GM23338 (cell line): ENCODE data around the gene TAF3. TPM values are rescaled to one million over a fixed set of nuclear protein-coding genes. Genes with fewer than 3 reads are reported as not detected.

ENCODE experiments used
- ATAC-seq: fragments of 200-7000 bp; cut with Tn5 transposase; 3 replicates; pipeline ENCODE4 v1.9.1; 2020
- DNase-seq: peaks from one replicate; pipeline ENCODE4 v3.0.0-alpha.2; 2015; ENCODE audit warnings: low spot score
- H2AFZ ChIP-seq: fragments of 200-600 bp; sonication (generic); 2 replicates; pipeline ENCODE4 v1.8.0; 2016; ENCODE audit warnings: antibody characterized with exemption, mild to moderate bottlenecking, moderate library complexity
- H3F3A ChIP-seq: fragments of 200-600 bp; sonication (generic); replicated peaks from 2 replicates; pipeline ENCODE4 v1.8.0; 2017; ENCODE audit warnings: antibody characterized with exemption, mixed run types, low read depth
- H3K27ac ChIP-seq: fragments of 200-600 bp; sonication (generic); 2 replicates; pipeline ENCODE4 v1.6.1; 2016; ENCODE audit warnings: low read depth
- H3K27me3 ChIP-seq: fragments of 200-600 bp; sonication (generic); 2 replicates; pipeline ENCODE4 v1.8.0; 2016; ENCODE audit warnings: mild to moderate bottlenecking, mixed run types, moderate library complexity; ENCODE audit not compliant: insufficient read depth
- H3K36me3 ChIP-seq: fragments of 200-600 bp; sonication (generic); 2 replicates; pipeline ENCODE4 v1.8.0; 2016; ENCODE audit warnings: mild to moderate bottlenecking; ENCODE audit not compliant: insufficient read depth
- H3K4me1 ChIP-seq: fragments of 200-600 bp; sonication (generic); 2 replicates; pipeline ENCODE4 v1.8.0; 2016; ENCODE audit warnings: mild to moderate bottlenecking, moderate library complexity; ENCODE audit not compliant: insufficient read depth
- H3K4me2 ChIP-seq: fragments of 200-600 bp; sonication (generic); 2 replicates; pipeline ENCODE4 v1.7.1; 2017; ENCODE audit warnings: mixed run types
- H3K4me3 ChIP-seq: fragments of 200-600 bp; sonication (generic); 2 replicates; pipeline ENCODE4 v1.6.1; 2016; ENCODE audit warnings: mixed run types
- H3K79me2 ChIP-seq: fragments of 200-600 bp; sonication (generic); replicated peaks from 2 replicates; pipeline ENCODE4 v1.8.0; 2017; ENCODE audit warnings: mild to moderate bottlenecking; ENCODE audit not compliant: insufficient read depth
- H3K9me2 ChIP-seq: fragments of 200-600 bp; sonication (generic); 2 replicates; pipeline ENCODE4 v1.8.0; 2017; ENCODE audit not compliant: insufficient read depth
- H4K20me1 ChIP-seq: fragments of 200-600 bp; sonication (generic); replicated peaks from 2 replicates; pipeline ENCODE4 v1.8.0; 2017; ENCODE audit warnings: mild to moderate bottlenecking; ENCODE audit not compliant: insufficient read depth
- H3K27ac Mint-ChIP-seq: 2 replicates; pipeline ENCODE4 v1.8.0; 2020; ENCODE audit warnings: inconsistent platforms, mild to moderate bottlenecking, moderate library complexity, mixed read lengths
- H3K27me3 Mint-ChIP-seq: 3 replicates; pipeline ENCODE4 v1.8.0; 2022; ENCODE audit warnings: low read depth, mild to moderate bottlenecking, moderate library complexity, mixed read lengths, inconsistent platforms; ENCODE audit not compliant: insufficient read depth, poor library complexity
- H3K36me3 Mint-ChIP-seq: 3 replicates; pipeline ENCODE4 v1.8.0; 2021; ENCODE audit warnings: low read depth, mild to moderate bottlenecking, inconsistent platforms, moderate library complexity, mixed read lengths
- H3K4me1 Mint-ChIP-seq: 3 replicates; pipeline ENCODE4 v1.8.0; 2020; ENCODE audit warnings: mild to moderate bottlenecking, inconsistent platforms, mixed read lengths
- H3K4me3 Mint-ChIP-seq: 3 replicates; pipeline ENCODE4 v1.8.0; 2021; ENCODE audit warnings: moderate library complexity, mild to moderate bottlenecking, inconsistent platforms, mixed read lengths
- H3K9me3 Mint-ChIP-seq: 3 replicates; pipeline ENCODE4 v1.8.0; 2020; ENCODE audit warnings: moderate library complexity, mild to moderate bottlenecking, inconsistent platforms, mixed read lengths
- CTCF ChIP-seq, 2 experiments: fragments of 200-600 bp in 1 of 2; sonication (generic) in 1 of 2; conservative IDR thresholded peaks; 2 replicates each; pipeline versions ENCODE4 v1.5.1 to v1.6.1; 2016 to 2017; ENCODE audit warnings: antibody characterized with exemption in 2 of 2, low read depth in 2 of 2, mild to moderate bottlenecking in 2 of 2, moderate library complexity in 1 of 2
- EZH2 ChIP-seq: fragments of 200-600 bp; sonication (generic); IDR thresholded peaks from one replicate; pipeline ENCODE4 v1.8.0; 2017; ENCODE audit warnings: antibody characterized with exemption, mild to moderate bottlenecking, low read depth; ENCODE audit not compliant: unreplicated experiment
- EZH2phosphoT487 ChIP-seq: fragments of 200-600 bp; sonication (generic); IDR thresholded peaks from one replicate; pipeline ENCODE4 v1.8.1; 2018; ENCODE audit warnings: antibody characterized with exemption; ENCODE audit not compliant: unreplicated experiment
- polyA plus RNA-seq: library from polyadenylated mRNA; unstranded; fragments of >200 nt; fragmentation: Nextera tagmentation; extraction: Ambion mirVana; gene quantifications from 2 replicates; pipeline ENCODE4 v1.2.1, GENCODE V29; 2016
- total RNA-seq: library from RNA; depleted of rRNA; stranded (reverse); fragments of >200 nt; shearing (Covaris generic); gene quantifications from 2 replicates; pipeline ENCODE4 v1.2.3, GENCODE V29; 2014
- TF ChIP-seq, protein P1 (sequence below): IDR thresholded peaks from one replicate; pipeline ENCODE4 v1.6.1; 2018; ENCODE audit warnings: antibody characterized with exemption; ENCODE audit not compliant: unreplicated experiment

The TAF3 gene
- total and polyA plus RNA-seq, 2 experiments from 2014 or later, result 6.4 to 15.2 TPM

DNA sequence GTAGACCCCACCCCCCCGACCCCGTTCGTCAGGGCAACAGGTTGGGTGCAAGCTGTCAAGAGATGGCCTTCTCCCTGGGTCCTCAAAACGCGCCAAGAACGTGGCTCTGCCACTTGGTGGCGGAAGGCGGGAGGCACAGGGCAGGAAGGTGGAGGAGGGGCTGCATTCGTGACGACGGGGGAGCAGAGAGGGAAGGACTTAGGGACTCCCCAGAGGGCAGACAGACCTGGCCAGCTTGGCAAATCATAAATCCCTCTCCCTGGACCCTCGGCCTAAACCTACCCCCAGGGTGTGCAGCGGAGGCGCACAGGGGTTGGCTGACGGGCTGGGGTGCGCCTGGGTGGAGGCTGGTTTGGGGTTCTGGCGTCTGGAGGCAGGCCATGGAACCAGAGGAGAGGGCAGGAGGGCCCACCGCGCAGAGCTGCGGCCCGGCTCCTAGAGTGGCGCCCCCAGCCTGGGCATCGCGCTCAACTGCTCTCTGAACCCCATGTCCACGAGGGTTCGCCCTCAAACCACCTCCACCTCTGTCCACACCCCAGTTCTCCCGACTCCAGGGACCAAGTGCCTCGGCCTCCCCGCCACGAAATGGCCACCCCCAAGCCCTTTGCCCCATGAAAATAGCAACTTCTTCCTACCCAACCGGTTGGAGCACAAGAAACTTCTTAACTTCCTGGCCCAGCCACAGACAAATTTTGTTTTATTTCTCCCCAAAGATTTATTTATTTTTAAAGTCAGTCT, 225.4 kb downstream of the TAF3 start (continued):
- TF ChIP-seq CTCF (conservative IDR thresholded peaks at IDR 0.05; ENCODE audit: low read depth in 2 of 2), result peak; percentile 27 to 54

DNA sequence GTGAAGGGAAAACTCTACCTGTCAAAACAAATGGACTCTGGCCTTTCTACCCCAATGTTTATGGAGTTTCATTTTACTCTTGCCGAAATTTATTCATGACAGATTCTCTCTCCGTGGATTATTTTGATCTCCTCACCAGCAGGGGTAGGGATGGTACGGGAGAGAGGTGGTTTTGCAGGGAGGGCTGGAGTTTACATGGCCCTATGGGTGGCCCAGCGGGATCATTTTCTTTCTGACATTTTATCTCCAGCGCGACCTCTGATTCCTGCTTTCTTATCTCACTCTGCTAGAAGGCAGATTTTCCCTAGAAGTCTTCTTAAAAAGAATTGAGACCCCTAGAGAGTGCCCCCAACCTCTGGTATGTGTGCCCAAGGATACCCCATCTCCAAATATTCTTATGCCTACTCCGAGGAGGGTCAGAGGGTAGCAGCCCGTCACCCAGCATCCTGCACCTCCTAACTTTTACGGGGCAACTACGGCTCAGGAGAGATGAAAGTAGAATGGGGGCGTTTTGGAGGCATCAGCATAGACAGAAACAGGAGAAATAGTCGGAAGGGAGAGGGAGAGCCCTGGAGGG, 226.1 kb downstream of the TAF3 start:
- Histone ChIP-seq H3F3A (peaks cover 39% of the 10 kb centered on the region), H2AFZ (no peak overlapping the region), H3K36me3 (no peaks in the 10 kb centered on the region), H3K4me2 (peak overlapping the region; percentile 87), H3K4me3 (peak overlapping the region; percentile 56), H3K27me3 (peaks cover 100% of the 10 kb centered on the region), H3K9me2 (no peaks in the 10 kb centered on the region), H4K20me1 (peaks cover 30% of the 10 kb centered on the region; the same call in 1 of the 2 replicates), H3K27ac (no peak overlapping the region), H3K79me2 (no peaks in the 10 kb centered on the region), H3K4me1 (peaks cover 87% of the 10 kb centered on the region)
- Mint-ChIP-seq H3K27me3 (peaks cover 99% of the 10 kb centered on the region), H3K9me3 (peaks cover 3% of the 10 kb centered on the region; the same call in 1 of the 3 replicates), H3K36me3 (no peaks in the 10 kb centered on the region; the same call in 2 of the 3 replicates), H3K4me3 (peak overlapping the region; percentile 72), H3K27ac (no peak overlapping the region), H3K4me1 (peaks cover 79% of the 10 kb centered on the region)
- peak; percentile 11 for DNase-seq
- TF ChIP-seq EZH2phosphoT487, result no peak
- peak; percentile 83 for TF ChIP-seq EZH2
- no peak for ATAC-seq

DNA sequence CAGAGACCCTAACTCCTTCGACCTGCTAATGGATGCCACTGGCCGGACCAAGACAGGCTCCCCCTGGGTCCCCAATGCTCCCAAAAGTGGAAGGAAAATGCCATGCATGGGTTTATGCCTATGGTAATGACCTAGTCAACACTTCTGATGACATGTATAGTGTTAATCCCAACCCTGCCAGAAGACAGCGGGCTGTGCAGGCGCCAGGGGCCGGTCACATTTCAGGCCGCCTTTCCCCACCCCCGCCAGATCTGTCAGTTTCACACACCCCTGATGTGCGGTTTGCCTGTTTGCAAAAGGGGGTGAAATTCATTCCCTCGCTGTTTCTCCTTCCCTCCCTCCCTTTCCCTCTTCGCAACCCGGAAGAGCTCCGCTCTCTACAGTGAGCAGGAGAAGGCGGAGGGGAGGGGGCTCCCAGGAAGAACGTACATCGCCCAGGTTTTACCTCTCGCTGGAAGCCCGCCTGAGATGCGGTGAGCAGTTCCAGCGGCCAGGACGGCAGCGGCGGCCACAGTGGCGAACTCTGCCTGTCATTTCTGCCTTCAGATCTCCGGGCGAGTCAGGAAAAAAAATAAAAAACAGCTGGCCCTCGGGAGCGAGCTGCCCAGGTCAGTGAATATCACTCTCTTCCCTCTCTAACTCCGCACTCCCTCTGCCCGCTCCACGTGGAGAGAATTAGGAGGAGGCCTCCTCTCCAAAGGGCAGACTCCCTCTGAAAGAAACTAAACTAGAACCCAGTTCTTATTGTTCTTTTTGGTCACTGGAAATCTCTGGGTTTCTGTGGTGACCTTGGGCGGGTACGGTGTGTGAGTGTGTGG, 226.8 kb downstream of the TAF3 start:
- Histone ChIP-seq H3K36me3 (no peaks in the 10 kb centered on the region), H3K79me2 (no peaks in the 10 kb centered on the region), H3F3A (peaks cover 40% of the 10 kb centered on the region), H3K27me3 (peaks cover 100% of the 10 kb centered on the region), H2AFZ (peak overlapping the region; percentile 74), H3K9me2 (no peaks in the 10 kb centered on the region), H3K27ac (no peak overlapping the region), H3K4me1 (peaks cover 81% of the 10 kb centered on the region), H3K4me3 (peak overlapping the region; percentile 56), H4K20me1 (peaks cover 30% of the 10 kb centered on the region; the same call in 1 of the 2 replicates), H3K4me2 (peak overlapping the region; percentile 87)
- Mint-ChIP-seq H3K27ac (no peak overlapping the region), H3K27me3 (peaks cover 98% of the 10 kb centered on the region), H3K36me3 (no peaks in the 10 kb centered on the region; the same call in 2 of the 3 replicates), H3K4me1 (peaks cover 72% of the 10 kb centered on the region), H3K9me3 (peaks cover 3% of the 10 kb centered on the region; the same call in 1 of the 3 replicates), H3K4me3 (peak overlapping the region; percentile 72)
- DNase-seq (peak; percentile 82), ATAC-seq (peak; percentile 21)
- TF ChIP-seq EZH2 (peak; percentile 94), EZH2phosphoT487 (peak; percentile 85)
- TF ChIP-seq, protein P1, sequence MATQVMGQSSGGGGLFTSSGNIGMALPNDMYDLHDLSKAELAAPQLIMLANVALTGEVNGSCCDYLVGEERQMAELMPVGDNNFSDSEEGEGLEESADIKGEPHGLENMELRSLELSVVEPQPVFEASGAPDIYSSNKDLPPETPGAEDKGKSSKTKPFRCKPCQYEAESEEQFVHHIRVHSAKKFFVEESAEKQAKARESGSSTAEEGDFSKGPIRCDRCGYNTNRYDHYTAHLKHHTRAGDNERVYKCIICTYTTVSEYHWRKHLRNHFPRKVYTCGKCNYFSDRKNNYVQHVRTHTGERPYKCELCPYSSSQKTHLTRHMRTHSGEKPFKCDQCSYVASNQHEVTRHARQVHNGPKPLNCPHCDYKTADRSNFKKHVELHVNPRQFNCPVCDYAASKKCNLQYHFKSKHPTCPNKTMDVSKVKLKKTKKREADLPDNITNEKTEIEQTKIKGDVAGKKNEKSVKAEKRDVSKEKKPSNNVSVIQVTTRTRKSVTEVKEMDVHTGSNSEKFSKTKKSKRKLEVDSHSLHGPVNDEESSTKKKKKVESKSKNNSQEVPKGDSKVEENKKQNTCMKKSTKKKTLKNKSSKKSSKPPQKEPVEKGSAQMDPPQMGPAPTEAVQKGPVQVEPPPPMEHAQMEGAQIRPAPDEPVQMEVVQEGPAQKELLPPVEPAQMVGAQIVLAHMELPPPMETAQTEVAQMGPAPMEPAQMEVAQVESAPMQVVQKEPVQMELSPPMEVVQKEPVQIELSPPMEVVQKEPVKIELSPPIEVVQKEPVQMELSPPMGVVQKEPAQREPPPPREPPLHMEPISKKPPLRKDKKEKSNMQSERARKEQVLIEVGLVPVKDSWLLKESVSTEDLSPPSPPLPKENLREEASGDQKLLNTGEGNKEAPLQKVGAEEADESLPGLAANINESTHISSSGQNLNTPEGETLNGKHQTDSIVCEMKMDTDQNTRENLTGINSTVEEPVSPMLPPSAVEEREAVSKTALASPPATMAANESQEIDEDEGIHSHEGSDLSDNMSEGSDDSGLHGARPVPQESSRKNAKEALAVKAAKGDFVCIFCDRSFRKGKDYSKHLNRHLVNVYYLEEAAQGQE, result no peak
